Sigmoid colon (tissue), 4 donors: ENCODE data around the gene PRKG2.

Experiments used
- CTCF ChIP-seq, 4 experiments: fragments of 450-650 bp in 3 of 4; fragments of 200-600 bp in 1 of 4; IDR thresholded peaks; one replicate each; pipeline ENCODE4 v1.5.1; 2016 to 2019; ENCODE audit warnings: antibody characterized with exemption in 4 of 4, mild to moderate bottlenecking in 3 of 4, moderate library complexity in 2 of 4
- EP300 ChIP-seq, 4 donors: sonication (generic); formaldehyde crosslinking; IDR thresholded peaks; one replicate each; pipeline ENCODE4 v1.6.1; 2017; ENCODE audit warnings: antibody characterized with exemption in 4 of 4
- POLR2A ChIP-seq, 2 donors: fragments of 450-650 bp; IDR thresholded peaks; one replicate each; pipeline ENCODE4 v1.6.1; 2016; ENCODE audit warnings: antibody characterized with exemption in 2 of 2, mild to moderate bottlenecking in 2 of 2, moderate library complexity in 2 of 2
- POLR2AphosphoS5 ChIP-seq, 4 donors: sonication (generic); formaldehyde crosslinking; IDR thresholded peaks; one replicate each; pipeline ENCODE4 v1.6.1; 2017; ENCODE audit warnings: antibody characterized with exemption in 4 of 4

DNA sequence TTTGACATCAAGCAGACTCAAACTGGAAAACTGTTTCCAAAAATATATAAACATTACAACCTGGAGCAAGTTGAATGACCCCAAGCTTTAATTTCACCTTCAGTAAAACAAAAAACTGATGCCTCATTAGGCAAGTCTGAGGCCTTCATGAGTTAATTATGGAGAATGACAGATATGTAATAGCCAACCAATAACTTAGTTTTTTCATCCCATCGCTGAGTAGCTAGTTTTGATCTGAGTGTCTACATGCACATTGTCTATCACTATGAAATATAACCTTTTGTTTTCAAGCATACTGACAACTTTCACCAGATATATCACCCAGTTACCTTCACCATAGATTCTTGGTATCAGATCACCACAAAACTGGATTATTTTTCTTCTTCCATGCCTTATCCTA, 16.4 kb downstream of the PRKG2 start:
- TF ChIP-seq CTCF (IDR thresholded peaks at IDR 0.05) (no peak), POLR2A (IDR thresholded peaks at IDR 0.05) (no peak), EP300 (IDR thresholded peaks at IDR 0.05) (no peak), POLR2AphosphoS5 (IDR thresholded peaks at IDR 0.05) (no peak)
